ENCODE measurements around the gene LCN12.

Gene LCN12

DNA sequence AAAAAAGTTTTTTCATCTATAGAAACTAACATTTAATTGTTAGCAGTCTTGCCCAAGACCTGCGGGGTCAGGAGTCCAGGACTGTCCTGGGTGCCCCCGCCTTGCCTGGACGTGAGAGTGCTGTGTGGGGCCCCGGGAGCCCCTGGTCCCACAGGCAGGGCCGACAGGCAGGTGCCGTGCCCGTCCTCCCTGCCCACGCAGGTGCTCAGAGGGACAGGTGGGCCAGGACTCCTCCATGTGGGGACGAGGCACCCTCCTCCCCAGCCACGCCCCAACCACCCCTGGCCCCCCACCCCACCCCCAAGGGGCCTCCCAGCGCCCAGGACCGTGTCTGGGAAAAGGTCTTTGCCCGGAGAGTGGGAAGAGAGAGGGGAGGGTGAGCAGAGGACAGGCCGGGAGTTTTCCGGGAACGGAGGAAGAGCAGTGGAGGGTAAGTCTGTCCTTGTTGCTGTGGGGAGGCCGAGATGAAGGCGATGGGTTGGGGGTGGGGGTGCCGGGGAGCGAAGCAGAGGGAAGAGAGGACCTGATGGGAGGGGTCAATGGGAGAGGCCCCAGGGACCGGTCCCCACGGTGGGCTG, 2.7 kb upstream of the LCN12 start:
- H3K4me3 ChIP-seq (replicated peaks in 1 of 2; ENCODE audit: low read depth in 2 of 2, low read length in 2 of 2), result peak overlapping the region; percentile 42 to 51
- TF ChIP-seq, protein P1, sequence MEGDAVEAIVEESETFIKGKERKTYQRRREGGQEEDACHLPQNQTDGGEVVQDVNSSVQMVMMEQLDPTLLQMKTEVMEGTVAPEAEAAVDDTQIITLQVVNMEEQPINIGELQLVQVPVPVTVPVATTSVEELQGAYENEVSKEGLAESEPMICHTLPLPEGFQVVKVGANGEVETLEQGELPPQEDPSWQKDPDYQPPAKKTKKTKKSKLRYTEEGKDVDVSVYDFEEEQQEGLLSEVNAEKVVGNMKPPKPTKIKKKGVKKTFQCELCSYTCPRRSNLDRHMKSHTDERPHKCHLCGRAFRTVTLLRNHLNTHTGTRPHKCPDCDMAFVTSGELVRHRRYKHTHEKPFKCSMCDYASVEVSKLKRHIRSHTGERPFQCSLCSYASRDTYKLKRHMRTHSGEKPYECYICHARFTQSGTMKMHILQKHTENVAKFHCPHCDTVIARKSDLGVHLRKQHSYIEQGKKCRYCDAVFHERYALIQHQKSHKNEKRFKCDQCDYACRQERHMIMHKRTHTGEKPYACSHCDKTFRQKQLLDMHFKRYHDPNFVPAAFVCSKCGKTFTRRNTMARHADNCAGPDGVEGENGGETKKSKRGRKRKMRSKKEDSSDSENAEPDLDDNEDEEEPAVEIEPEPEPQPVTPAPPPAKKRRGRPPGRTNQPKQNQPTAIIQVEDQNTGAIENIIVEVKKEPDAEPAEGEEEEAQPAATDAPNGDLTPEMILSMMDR (IDR thresholded peaks at IDR 0.05; ENCODE audit: low read depth, low read length), result no peak
- no peak for DNase-seq (ENCODE audit: low read depth in 2 of 2)

DNA sequence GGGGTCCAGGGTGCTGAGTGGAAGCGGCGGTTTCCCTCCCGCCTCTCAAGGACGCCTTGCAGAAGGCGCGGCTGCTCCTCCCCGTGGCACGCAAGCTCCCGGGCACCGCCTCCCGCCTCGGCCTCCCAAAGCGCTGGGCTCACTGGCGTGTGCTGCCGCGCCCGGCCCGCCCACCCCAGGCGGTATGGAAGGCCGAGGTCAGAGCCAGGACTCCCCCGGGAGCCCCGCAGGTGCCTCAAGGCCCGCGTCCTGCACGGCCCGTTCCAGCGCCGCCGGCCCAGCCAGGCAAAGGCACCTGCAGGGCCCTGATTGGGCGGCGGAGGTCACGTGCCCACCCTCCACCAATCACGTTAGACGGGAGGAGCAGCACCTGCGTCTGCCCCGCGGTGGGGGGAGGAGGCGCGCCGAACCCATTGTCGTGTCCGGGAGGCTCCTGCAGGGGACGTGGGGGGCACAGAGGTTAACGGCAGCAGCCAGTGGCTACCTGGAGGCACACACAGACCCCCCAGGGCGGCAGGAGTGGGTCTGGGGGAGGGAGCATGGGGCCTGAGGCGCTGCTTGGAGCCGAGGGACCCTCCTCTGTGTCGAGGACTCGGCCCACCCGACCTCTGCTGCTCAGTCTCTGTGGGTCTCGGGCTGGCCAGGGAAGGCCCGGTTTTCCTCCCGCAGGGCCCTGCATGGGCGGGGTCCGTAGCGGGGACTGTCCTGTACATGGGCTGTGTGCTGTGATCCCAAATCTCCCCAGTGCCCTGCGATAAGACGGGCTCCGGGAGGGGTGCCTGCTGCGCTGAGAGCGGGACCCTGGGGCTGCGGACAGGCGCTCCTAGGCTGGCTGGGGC, 2.0 kb upstream of the LCN12 start:
- peak; percentile 82 to 83 for DNase-seq (ENCODE audit: low read depth in 2 of 2)
- TF ChIP-seq, protein P1 (IDR thresholded peaks at IDR 0.05; ENCODE audit: low read depth, low read length), result no peak
- H3K4me3 ChIP-seq (replicated peaks in 1 of 2; ENCODE audit: low read depth in 2 of 2, low read length in 2 of 2), result peak overlapping the region; percentile 42 to 51

DNA sequence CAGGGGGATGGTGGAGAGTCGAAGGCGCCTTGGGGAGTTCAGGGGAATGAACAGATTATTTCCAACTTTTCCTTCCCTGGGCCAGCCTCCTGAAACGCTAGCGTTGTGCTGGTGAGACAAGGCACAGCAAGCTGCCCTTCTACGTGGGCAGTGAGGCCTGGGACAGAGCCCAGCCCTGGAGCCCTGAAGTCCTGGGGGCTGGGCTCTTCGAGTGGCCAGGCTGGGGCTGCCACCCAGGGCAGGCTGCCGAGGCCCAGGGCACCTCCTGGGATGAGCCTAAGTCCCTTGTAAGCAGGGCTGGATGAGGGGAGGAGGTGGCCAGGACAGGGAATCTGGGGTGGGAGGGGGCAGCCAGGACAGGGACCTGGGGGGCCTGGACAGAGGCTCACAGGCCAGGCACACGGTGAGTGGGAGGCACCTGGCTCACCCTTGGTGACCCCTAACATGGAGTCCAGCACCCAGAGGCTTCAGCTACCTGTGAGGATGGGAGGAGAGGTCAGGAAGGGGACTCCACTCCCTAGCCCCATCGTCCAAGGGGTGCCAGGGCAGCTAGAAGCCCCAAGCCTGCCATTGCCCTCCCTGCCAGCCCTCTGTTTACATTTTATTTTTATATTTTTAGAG, 1.3 kb upstream of the LCN12 start:
- H3K4me3 ChIP-seq (replicated peaks in 1 of 2; ENCODE audit: low read depth in 2 of 2, low read length in 2 of 2), result no peak overlapping the region
- no peak for DNase-seq (ENCODE audit: low read depth in 2 of 2)
- TF ChIP-seq, protein P1 (IDR thresholded peaks at IDR 0.05; ENCODE audit: low read depth, low read length), result no peak

DNA sequence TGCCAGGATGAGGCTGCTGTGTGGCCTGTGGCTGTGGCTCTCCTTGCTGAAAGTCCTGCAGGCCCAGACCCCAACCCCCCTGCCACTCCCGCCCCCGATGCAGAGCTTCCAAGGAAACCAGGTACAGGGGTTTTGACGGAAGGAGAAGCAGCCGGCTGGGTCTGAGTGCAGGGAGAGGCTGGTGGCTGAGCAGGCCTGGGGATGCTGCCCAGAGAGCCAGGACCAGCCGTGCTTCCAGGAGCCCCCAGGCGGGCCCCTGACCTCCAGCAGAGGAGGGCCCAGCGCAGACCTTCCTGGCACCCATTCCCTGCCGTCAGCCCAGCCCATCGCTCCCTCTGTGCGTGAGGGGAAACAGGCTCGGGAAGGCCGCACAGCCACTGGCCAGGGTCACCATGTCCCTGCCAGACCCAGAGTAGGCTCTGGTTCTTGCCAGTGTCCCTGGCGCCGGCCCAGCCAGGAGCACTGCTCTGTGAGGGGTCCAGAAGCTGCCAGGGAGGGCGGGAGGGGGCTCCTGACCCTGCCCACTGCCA, 313 bp downstream of the LCN12 start:
- H3K4me3 ChIP-seq (replicated peaks in 1 of 2; ENCODE audit: low read depth in 2 of 2, low read length in 2 of 2), result no peak overlapping the region
- DNase-seq (ENCODE audit: low read depth in 2 of 2), result no peak
- TF ChIP-seq, protein P1 (IDR thresholded peaks at IDR 0.05; ENCODE audit: low read depth, low read length), result no peak

DNA sequence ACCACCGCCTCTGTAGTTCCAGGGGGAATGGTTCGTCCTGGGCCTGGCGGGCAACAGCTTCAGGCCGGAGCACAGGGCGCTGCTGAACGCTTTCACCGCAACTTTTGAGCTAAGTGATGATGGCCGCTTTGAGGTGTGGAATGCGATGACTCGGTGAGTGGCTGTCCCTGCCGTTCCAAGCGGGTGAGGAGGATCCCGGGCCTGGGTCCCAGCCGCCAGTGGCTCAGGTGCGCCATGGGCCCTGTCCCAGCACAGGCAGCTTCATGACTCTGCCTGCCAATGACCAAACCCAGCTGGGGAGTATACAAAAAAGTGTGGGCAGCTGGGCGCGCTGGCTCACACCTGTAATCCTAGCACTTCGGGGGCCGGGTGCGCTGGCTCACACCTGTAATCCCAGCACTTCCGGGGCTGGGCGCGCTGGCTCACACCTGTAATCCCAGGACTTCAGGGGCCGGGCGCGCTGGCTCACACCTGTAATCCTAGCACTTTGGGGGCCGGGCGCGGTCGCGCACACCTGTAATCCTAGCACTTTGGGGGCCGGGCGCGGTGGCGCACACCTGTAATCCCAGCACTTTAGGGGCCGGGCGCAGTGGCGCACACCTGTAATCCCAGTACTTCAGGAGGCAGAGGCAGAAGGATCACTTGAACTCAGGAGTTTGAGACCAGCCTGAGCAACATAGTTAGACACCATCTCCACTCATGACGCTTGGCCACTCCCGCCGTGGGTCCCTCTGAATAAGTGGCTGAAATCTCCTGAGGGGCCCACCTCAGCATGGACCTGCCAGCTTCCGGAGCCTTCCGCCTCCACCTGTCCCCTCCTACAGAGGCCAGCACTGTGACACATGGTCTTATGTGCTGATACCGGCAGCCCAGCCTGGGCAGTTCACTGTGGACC, 1.1 kb downstream of the LCN12 start:
- TF ChIP-seq, protein P1 (IDR thresholded peaks at IDR 0.05; ENCODE audit: low read depth, low read length), result no peak
- H3K4me3 ChIP-seq (replicated peaks in 1 of 2; ENCODE audit: low read depth in 2 of 2, low read length in 2 of 2), result no peak overlapping the region
- DNase-seq (ENCODE audit: low read depth in 2 of 2), result no peak

DNA sequence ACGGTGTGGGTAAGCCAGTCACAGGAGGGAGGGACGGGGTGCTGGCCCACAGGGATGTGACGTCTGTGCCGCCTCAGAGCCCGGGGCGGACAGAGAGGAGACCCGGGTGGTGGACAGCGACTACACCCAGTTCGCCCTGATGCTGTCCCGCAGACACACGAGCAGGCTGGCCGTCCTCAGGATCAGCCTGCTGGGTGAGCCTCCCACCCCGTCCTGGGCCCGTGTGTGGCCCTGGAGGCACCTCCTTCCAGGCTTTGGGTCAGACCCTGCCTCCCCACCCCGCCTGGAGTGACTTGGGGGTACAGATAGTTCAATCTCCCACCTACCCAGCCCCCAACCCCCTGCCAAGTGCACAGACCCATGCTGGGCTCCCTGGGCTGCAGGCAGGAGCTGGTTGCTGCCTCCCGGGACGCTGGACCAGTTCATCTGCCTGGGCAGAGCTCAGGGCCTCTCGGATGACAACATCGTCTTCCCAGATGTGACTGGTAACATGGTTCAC, 1.7 kb downstream of the LCN12 start:
- DNase-seq (ENCODE audit: low read depth in 2 of 2), result no peak
- TF ChIP-seq, protein P1 (IDR thresholded peaks at IDR 0.05; ENCODE audit: low read depth, low read length), result no peak
- no peak overlapping the region for H3K4me3 ChIP-seq (replicated peaks in 1 of 2; ENCODE audit: low read depth in 2 of 2, low read length in 2 of 2)
